ENCODE data around the gene PEX5.
"Not testable (repeated sequence)": the region's sequence is repeated elsewhere in the genome, so short reads cannot be mapped to it uniquely, and the experiment has no call there.

The PEX5 gene

DNA sequence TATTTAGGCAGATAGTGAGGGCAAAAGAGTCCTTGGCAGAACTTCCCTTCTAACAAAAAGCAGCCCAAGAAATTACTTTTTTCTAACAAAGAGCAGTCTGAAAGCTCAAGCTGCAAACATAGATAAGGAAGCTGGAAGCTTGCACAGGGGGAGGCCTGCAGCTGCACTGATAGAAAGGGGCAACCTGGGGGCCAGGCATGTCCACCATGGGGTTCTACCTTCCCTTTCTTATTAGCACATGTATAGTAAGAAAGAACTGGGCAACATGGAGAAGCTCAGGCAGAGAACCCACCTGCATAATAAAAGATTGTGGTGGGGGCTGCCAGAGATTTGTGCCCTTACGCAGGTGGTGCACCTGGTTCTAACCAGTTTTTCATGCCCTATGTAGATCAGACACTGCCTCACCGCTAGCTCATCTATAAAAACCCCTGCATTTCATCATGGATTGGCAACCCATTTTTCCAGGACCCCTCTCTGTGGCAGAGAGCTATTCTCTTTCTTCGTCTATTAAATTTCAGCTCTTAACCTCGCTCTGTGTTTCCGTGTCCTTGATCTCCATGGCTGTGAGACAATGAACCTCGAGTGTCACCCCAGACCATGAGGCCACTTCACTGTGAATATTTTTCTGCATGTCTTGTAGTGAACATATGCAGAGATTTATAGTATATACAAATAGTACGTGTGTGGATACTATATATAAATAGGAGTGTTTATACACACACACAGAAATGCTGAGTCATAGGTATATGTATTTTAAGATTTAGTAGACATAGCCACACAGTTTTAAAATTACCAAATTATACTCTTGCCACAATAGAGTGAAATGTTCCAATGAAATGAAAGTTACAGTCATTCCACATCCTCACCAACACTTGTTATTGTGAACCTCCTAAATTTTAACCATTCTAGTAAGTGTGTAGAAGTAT lies 53.0 kb downstream of the PEX5 start:
- DNase-seq (ENCODE audit: low read depth, low spot score): no peak
- Histone ChIP-seq H3K4me3 (ENCODE audit: insufficient read length, low read depth) (no peak overlapping the region), H3K36me3 (ENCODE audit: insufficient read depth, insufficient read length, low read length) (no peaks in the 10 kb centered on the region), H3K27me3 (ENCODE audit: insufficient read depth, insufficient read length) (no peaks in the 10 kb centered on the region), H3K4me1 (ENCODE audit: insufficient read depth, insufficient read length) (no peaks in the 10 kb centered on the region), H3K9me3 (ENCODE audit: insufficient read depth, low read length) (peaks cover 17% of the 10 kb centered on the region), H3K9ac (ENCODE audit: insufficient read length, low read depth) (no peak overlapping the region)
- TF ChIP-seq SUZ12 (IDR thresholded peaks at IDR 0.05; ENCODE audit: extremely low read depth, insufficient read depth, insufficient read length) (no peak), ZNF274 (IDR thresholded peaks at IDR 0.05; ENCODE audit: low read depth, low read length) (no peak), YY1 (IDR thresholded peaks at IDR 0.05; ENCODE audit: insufficient read depth, insufficient read length) (no peak)

DNA sequence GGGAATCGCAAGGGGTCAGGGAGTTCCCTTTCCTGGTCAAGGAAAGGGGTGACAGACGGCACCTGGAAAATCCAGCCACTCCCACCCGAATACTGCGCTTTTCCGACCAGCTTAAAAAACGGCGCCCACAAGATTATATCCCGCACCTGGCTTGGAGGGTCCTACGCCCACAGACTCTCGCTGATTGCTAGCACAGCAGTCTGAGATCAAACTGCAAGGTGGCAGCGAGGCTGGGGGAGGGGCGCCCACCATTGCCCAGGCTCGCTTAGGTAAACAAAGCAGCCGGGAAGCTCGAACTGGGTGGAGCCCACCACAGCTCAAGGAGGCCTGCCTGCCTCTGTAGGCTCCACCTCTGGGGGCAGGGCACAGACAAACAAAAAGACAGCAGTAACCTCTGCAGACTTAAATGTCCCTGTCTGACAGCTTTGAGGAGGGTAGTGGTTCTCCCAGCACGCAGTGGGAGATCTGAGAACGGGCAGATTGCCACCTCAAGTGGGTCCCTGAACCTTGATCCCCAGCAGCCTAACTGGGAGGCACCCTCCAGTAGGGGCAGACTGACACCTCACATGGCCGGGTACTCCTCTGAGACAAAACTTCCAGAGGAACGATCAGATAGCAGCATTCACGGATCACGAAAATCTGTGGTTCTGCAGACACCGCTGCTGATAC lies 62.0 kb downstream of the PEX5 start:
- not testable (repeated sequence) for DNase-seq (ENCODE audit: low read depth, low spot score); H3K4me3 ChIP-seq (ENCODE audit: insufficient read length, low read depth); H3K4me1 ChIP-seq (ENCODE audit: insufficient read depth, insufficient read length); H3K9ac ChIP-seq (ENCODE audit: insufficient read length, low read depth); H3K36me3 ChIP-seq (ENCODE audit: insufficient read depth, insufficient read length, low read length); H3K27me3 ChIP-seq (ENCODE audit: insufficient read depth, insufficient read length)
- H3K9me3 ChIP-seq (ENCODE audit: insufficient read depth, low read length): peaks cover 14% of the 10 kb centered on the region

DNA sequence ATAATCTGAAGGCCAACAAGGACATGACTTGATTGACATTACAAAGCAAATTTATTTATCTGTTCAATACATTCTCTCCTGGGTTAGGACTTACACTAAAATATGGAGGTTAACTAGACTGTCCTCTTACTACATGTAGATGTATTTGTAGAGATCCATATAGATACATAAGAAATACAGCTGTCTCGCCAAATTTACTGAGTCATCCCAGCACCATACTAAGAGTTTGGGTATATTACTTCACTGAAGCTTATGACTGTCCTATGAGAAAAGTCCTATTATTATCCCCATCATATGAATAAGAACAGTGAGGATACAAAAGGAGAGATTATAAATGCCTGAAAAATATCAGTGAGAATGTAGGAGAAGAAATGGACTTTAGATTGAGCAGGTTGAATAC lies 69.6 kb downstream of the PEX5 start:
- H3K27me3 ChIP-seq (ENCODE audit: insufficient read depth, insufficient read length): no peaks in the 10 kb centered on the region
- H3K9me3 ChIP-seq (ENCODE audit: insufficient read depth, low read length): no peaks in the 10 kb centered on the region
- TF ChIP-seq ZNF274 (IDR thresholded peaks at IDR 0.05; ENCODE audit: low read depth, low read length) (no peak), SUZ12 (IDR thresholded peaks at IDR 0.05; ENCODE audit: extremely low read depth, insufficient read depth, insufficient read length) (no peak), YY1 (IDR thresholded peaks at IDR 0.05; ENCODE audit: insufficient read depth, insufficient read length) (no peak)
- DNase-seq (ENCODE audit: low read depth, low spot score): no peak
- H3K4me3 ChIP-seq (ENCODE audit: insufficient read length, low read depth): no peak overlapping the region
- no peaks in the 10 kb centered on the region for H3K36me3 ChIP-seq (ENCODE audit: insufficient read depth, insufficient read length, low read length)
- H3K9ac ChIP-seq (ENCODE audit: insufficient read length, low read depth): no peak overlapping the region
- no peaks in the 10 kb centered on the region for H3K4me1 ChIP-seq (ENCODE audit: insufficient read depth, insufficient read length)
